Mesenchymal stem cell (in vitro differentiated cells and primary cell): ENCODE data around the gene TATDN3.

Source experiments
- DNase-seq: peaks from one replicate; pipeline ENCODE4 v3.0.0-alpha.2; 2013
- H2AFZ ChIP-seq: one replicate; pipeline ENCODE4 v1.6.1; 2013; ENCODE audit warnings: low read depth, mild to moderate bottlenecking, control low read depth, inconsistent platforms, low read length, moderate library complexity
- H2AK5ac ChIP-seq: 2 replicates; pipeline ENCODE4 v1.6.1; 2013; ENCODE audit warnings: low read length, moderate library complexity, mild to moderate bottlenecking, inconsistent platforms; ENCODE audit not compliant: severe bottlenecking
- H2BK120ac ChIP-seq: one replicate; pipeline ENCODE4 v1.6.1; 2013; ENCODE audit warnings: low read depth, mild to moderate bottlenecking, inconsistent platforms, low read length, moderate library complexity
- H2BK12ac ChIP-seq, 2 experiments: one replicate each; pipeline ENCODE4 v1.6.1; 2013; ENCODE audit warnings: inconsistent platforms in 2 of 2, low read length in 2 of 2, mild to moderate bottlenecking in 2 of 2, moderate library complexity in 2 of 2, control low read depth in 1 of 2
- H2BK15ac ChIP-seq: one replicate; pipeline ENCODE4 v1.6.1; 2013; ENCODE audit warnings: mild to moderate bottlenecking, low read depth, inconsistent platforms; ENCODE audit not compliant: poor library complexity, severe bottlenecking
- H2BK5ac ChIP-seq: 2 replicates; pipeline ENCODE4 v1.6.1; 2013; ENCODE audit warnings: low read depth, mild to moderate bottlenecking, low read length, control low read depth, inconsistent platforms; ENCODE audit not compliant: poor library complexity, severe bottlenecking
- H3K14ac ChIP-seq, 2 experiments: one replicate each; pipeline ENCODE4 v1.6.1; 2013; ENCODE audit warnings: inconsistent platforms in 2 of 2, low read length in 2 of 2, control low read depth in 1 of 2, mild to moderate bottlenecking in 1 of 2, moderate library complexity in 1 of 2
- H3K18ac ChIP-seq, 2 experiments: one replicate each; pipeline ENCODE4 v1.6.1; 2013; ENCODE audit warnings: inconsistent platforms in 2 of 2, low read length in 2 of 2, control low read depth in 1 of 2, low read depth in 1 of 2, mild to moderate bottlenecking in 1 of 2
- H3K23ac ChIP-seq, 2 experiments: one replicate each; pipeline ENCODE4 v1.6.1; 2013; ENCODE audit warnings: inconsistent platforms in 2 of 2, low read length in 2 of 2, mild to moderate bottlenecking in 2 of 2, moderate library complexity in 2 of 2, control low read depth in 1 of 2
- H3K27ac ChIP-seq: 2 replicates; pipeline ENCODE4 v1.5.1; 2013; ENCODE audit warnings: mild to moderate bottlenecking, moderate library complexity, low read length, control low read depth, inconsistent platforms; ENCODE audit not compliant: poor library complexity, severe bottlenecking
- H3K27me3 ChIP-seq, 2 experiments: 2 replicates each; pipeline versions ENCODE4 v1.6.1 to v1.7.0; 2013; ENCODE audit warnings: low read length in 2 of 2, mild to moderate bottlenecking in 2 of 2, moderate library complexity in 2 of 2, control low read depth in 1 of 2, inconsistent platforms in 1 of 2; ENCODE audit not compliant: control insufficient read depth in 1 of 2, insufficient read depth in 1 of 2
- H3K36me3 ChIP-seq, 2 experiments: 2 replicates each; pipeline versions ENCODE4 v1.6.1 to v1.7.0; 2013; ENCODE audit warnings: low read length in 2 of 2, control low read depth in 1 of 2, inconsistent platforms in 1 of 2, low read depth in 1 of 2, mild to moderate bottlenecking in 1 of 2; ENCODE audit not compliant: insufficient read depth in 2 of 2, control insufficient read depth in 1 of 2
- H3K4ac ChIP-seq, 2 experiments: one replicate each; pipeline ENCODE4 v1.6.1; 2013; ENCODE audit warnings: inconsistent platforms in 2 of 2, low read length in 2 of 2, mild to moderate bottlenecking in 2 of 2, moderate library complexity in 2 of 2, control low read depth in 1 of 2, low read depth in 1 of 2
- H3K4me1 ChIP-seq: 2 replicates; pipeline ENCODE4 v1.6.1; 2013; ENCODE audit warnings: low read depth, low read length, control low read depth; ENCODE audit not compliant: control insufficient read depth, insufficient read depth
- H3K4me2 ChIP-seq: 2 replicates; pipeline ENCODE4 v1.6.1; 2013; ENCODE audit warnings: low read length, mild to moderate bottlenecking, inconsistent platforms; ENCODE audit not compliant: poor library complexity, severe bottlenecking
- H3K4me3 ChIP-seq, 2 experiments: 2 replicates each; pipeline versions ENCODE4 v1.5.1 to v1.7.0; 2013; ENCODE audit warnings: low read length in 2 of 2, mild to moderate bottlenecking in 2 of 2, control low read depth in 1 of 2, low read depth in 1 of 2; ENCODE audit not compliant: insufficient read depth in 1 of 2
- H3K79me1 ChIP-seq: replicated peaks from 2 replicates; pipeline ENCODE4 v1.6.1; 2013; ENCODE audit warnings: mild to moderate bottlenecking, control low read depth, low read length, inconsistent platforms; ENCODE audit not compliant: poor library complexity, severe bottlenecking
- H3K9ac ChIP-seq: 2 replicates; pipeline ENCODE4 v1.7.0; 2013; ENCODE audit warnings: mild to moderate bottlenecking, low read length, moderate library complexity
- H3K9me3 ChIP-seq: 2 replicates; pipeline ENCODE4 v1.7.0; 2013; ENCODE audit warnings: mild to moderate bottlenecking, low read length; ENCODE audit not compliant: control insufficient read depth
- H4K8ac ChIP-seq: one replicate; pipeline ENCODE4 v1.6.1; 2013; ENCODE audit warnings: inconsistent platforms, mild to moderate bottlenecking, low read length, moderate library complexity
- H4K91ac ChIP-seq: one replicate; pipeline ENCODE4 v1.6.1; 2013; ENCODE audit warnings: mild to moderate bottlenecking, low read length, inconsistent platforms
- WGBS: methylation state at CpG from one replicate; pipeline ENCODE4 v1.1.7; 2013; ENCODE audit warnings: mixed read lengths; 5-methylcytosine and 5-hydroxymethylcytosine counted together

Gene TATDN3

DNA sequence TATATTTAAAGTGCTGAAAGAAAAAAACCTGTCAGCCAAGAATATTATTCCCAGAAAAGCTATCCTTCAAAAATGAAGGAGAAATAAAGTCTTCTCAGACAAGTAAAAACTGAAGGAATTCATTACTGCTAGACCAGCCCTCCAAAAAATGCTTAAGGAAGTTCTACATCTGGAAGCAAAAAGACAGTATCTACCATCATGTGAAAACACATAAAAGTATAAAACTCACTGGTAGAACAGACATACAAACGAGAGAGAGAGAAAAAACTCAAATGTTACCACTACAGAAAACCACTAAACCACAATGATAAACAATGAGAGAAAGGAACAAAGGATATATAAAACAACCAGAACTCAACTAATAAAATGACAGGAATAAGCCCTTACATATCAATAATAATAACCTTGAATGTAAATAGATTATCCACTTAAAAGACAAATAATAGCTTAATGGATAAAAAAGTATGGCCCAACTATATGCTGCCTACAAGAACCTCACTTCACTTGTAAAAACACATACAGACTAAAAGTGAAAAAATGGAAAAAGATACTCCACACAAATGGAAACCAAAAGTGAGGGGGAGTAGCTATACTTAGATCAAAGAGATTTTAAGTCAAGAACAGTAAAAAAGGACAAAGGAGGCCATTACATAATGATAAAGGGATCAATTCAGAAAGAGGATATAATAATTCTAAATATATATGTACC is 22.1 kb upstream of the TATDN3 start:
- H2AK5ac ChIP-seq: no peak overlapping the region
- H3K4me2 ChIP-seq: no peak overlapping the region
- no peak overlapping the region for H2BK5ac ChIP-seq
- H3K4me1 ChIP-seq: no peaks in the 10 kb centered on the region
- no peak overlapping the region for H3K18ac ChIP-seq
- H2BK12ac ChIP-seq: no peak overlapping the region
- H3K27me3 ChIP-seq: no peaks in the 10 kb centered on the region
- H3K27ac ChIP-seq: no peak overlapping the region
- H4K8ac ChIP-seq: no peak overlapping the region
- H3K9ac ChIP-seq: no peak overlapping the region
- peak; percentile 40 for DNase-seq
- H2AFZ ChIP-seq: no peak overlapping the region
- H3K14ac ChIP-seq: no peak overlapping the region
- no peak overlapping the region for H2BK120ac ChIP-seq
- no CpG with 5 or more reads among the region's 1 CpG for WGBS
- H4K91ac ChIP-seq: no peak overlapping the region
- peaks cover 31% of the 10 kb centered on the region for H3K9me3 ChIP-seq
- H3K36me3 ChIP-seq: peaks cover 0 to 10% of the 10 kb centered on the region in 2 experiments
- H3K79me1 ChIP-seq: peaks cover 14% of the 10 kb centered on the region
- no peak overlapping the region for H3K4me3 ChIP-seq
- no peak overlapping the region for H2BK15ac ChIP-seq
- H3K23ac ChIP-seq: no peak overlapping the region
- no peak overlapping the region for H3K4ac ChIP-seq

DNA sequence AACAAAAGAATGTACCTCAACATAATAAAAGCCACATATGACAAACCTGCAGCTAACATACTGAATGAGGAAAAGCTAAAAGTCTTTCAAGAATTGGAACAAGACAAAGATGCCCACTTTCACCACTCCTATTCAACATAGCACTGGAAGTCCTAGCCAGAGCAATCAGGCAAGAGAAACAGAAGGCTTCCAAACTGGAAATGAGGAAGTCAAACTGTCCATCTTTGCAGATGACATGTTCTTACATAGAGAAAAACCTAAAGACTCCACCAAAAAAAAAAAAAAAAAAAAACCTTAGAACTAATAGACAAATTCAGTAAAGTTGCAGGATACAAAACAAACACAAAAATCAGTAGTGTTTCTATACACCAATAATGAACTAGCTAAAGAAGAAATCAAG is 20.4 kb upstream of the TATDN3 start:
- no peak overlapping the region for H2AFZ ChIP-seq
- no peak overlapping the region for H3K23ac ChIP-seq
- no peaks in the 10 kb centered on the region for H3K4me1 ChIP-seq
- H3K18ac ChIP-seq: no peak overlapping the region
- H3K36me3 ChIP-seq: peaks cover 0 to 10% of the 10 kb centered on the region in 2 experiments
- no peaks in the 10 kb centered on the region for H3K27me3 ChIP-seq
- H3K4me3 ChIP-seq: no peak overlapping the region
- peaks cover 31% of the 10 kb centered on the region for H3K9me3 ChIP-seq
- no peak overlapping the region for H3K4me2 ChIP-seq
- DNase-seq: no peak
- H2BK5ac ChIP-seq: no peak overlapping the region
- H3K4ac ChIP-seq: no peak overlapping the region
- no peak overlapping the region for H4K8ac ChIP-seq
- H3K27ac ChIP-seq: no peak overlapping the region
- no peak overlapping the region for H2AK5ac ChIP-seq
- no peak overlapping the region for H2BK15ac ChIP-seq
- H2BK120ac ChIP-seq: no peak overlapping the region
- H2BK12ac ChIP-seq: no peak overlapping the region
- peaks cover 12% of the 10 kb centered on the region for H3K79me1 ChIP-seq
- H4K91ac ChIP-seq: no peak overlapping the region
- H3K9ac ChIP-seq: no peak overlapping the region
- no peak overlapping the region for H3K14ac ChIP-seq

DNA sequence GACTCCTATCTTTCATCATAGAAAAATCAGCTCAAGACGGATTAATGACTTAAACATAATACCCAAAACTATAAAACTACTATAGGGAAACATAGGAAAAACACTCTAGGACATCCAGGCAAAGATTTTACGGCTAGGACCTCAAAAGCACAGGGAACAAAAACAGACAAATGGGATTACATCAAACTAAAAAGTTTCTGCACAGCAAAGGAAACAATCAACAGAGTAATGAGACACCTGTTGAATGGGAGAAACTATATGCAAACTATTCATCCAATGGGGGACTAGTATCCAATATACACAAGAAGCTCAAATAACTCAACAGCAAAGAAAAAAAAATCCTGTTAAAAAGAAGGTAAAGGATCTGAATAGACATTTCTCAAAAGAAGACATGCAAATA is 18.7 kb upstream of the TATDN3 start:
- H4K91ac ChIP-seq: no peak overlapping the region
- no peak overlapping the region for H4K8ac ChIP-seq
- no peaks in the 10 kb centered on the region for H3K4me1 ChIP-seq
- no peak overlapping the region for H3K9ac ChIP-seq
- peaks cover 0 to 13% of the 10 kb centered on the region in 2 experiments for H3K36me3 ChIP-seq
- H2BK5ac ChIP-seq: no peak overlapping the region
- H3K4ac ChIP-seq: no peak overlapping the region
- DNase-seq: no peak
- no peak overlapping the region for H2AFZ ChIP-seq
- no peak overlapping the region for H3K14ac ChIP-seq
- H3K9me3 ChIP-seq: peaks cover 26% of the 10 kb centered on the region
- no peak overlapping the region for H2BK12ac ChIP-seq
- WGBS: 100% methylated on average over 2 of the region's 2 CpGs
- no peak overlapping the region for H3K18ac ChIP-seq
- no peak overlapping the region for H3K4me3 ChIP-seq
- H2AK5ac ChIP-seq: no peak overlapping the region
- H3K27ac ChIP-seq: no peak overlapping the region
- H2BK15ac ChIP-seq: no peak overlapping the region
- no peak overlapping the region for H3K23ac ChIP-seq
- H3K27me3 ChIP-seq: no peaks in the 10 kb centered on the region
- H3K79me1 ChIP-seq: peaks cover 13% of the 10 kb centered on the region
- H2BK120ac ChIP-seq: no peak overlapping the region
- no peak overlapping the region for H3K4me2 ChIP-seq

DNA sequence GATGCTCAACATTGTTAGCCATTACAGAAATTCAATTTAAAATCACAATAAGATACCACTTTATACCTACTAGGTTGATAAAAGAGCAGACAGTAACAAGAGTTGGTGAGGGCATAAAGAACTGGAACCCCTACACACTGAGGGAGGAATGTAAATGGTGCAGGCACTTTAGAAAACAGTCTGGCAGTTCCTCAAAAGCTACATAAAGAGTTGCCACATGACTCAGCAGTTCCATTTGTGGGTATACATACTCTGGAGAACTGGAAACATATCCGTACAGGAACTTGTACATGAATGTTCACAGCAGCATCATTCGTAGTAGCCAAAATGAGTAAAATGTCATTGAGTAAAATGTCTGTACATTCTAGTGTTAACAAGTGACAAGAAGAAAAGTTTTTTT is 17.1 kb upstream of the TATDN3 start:
- H2BK15ac ChIP-seq: no peak overlapping the region
- H3K9ac ChIP-seq: no peak overlapping the region
- H3K4me3 ChIP-seq: no peak overlapping the region
- H3K4me2 ChIP-seq: no peak overlapping the region
- peak; percentile 65 for DNase-seq
- H3K27me3 ChIP-seq: no peaks in the 10 kb centered on the region
- no peak overlapping the region for H3K18ac ChIP-seq
- no peaks in the 10 kb centered on the region for H3K4me1 ChIP-seq
- peaks cover 6% of the 10 kb centered on the region for H3K79me1 ChIP-seq
- H2BK5ac ChIP-seq: no peak overlapping the region
- H3K9me3 ChIP-seq: peaks cover 13% of the 10 kb centered on the region
- no peak overlapping the region for H2AK5ac ChIP-seq
- no peak overlapping the region for H4K8ac ChIP-seq
- H3K23ac ChIP-seq: no peak overlapping the region
- H4K91ac ChIP-seq: no peak overlapping the region
- H3K14ac ChIP-seq: no peak overlapping the region
- peaks cover 0 to 11% of the 10 kb centered on the region in 2 experiments for H3K36me3 ChIP-seq
- H2BK120ac ChIP-seq: no peak overlapping the region
- no peak overlapping the region for H3K27ac ChIP-seq
- H2AFZ ChIP-seq: no peak overlapping the region
- no peak overlapping the region for H3K4ac ChIP-seq
- WGBS: 50% methylated on average over 2 of the region's 2 CpGs
- H2BK12ac ChIP-seq: no peak overlapping the region
